SK-N-SH (cell line): ENCODE measurements around the gene DIP2A.

Experiments used
- CHD2 ChIP-seq: fragments of 150-350 bp; IDR thresholded peaks from 2 replicates; pipeline ENCODE4 v1.6.1; 2018; ENCODE audit warnings: low read length; ENCODE audit not compliant: partially characterized antibody
- EZH2phosphoT487 ChIP-seq: fragments of 200-600 bp; sonication (generic); IDR thresholded peaks from 2 replicates; pipeline ENCODE4 v1.6.1; 2017; ENCODE audit warnings: low read depth, mixed run types, mild to moderate bottlenecking, antibody characterized with exemption, moderate library complexity, borderline replicate concordance
- FOXM1 ChIP-seq: IDR thresholded peaks from 2 replicates; pipeline ENCODE4 v1.4.0; 2012; ENCODE audit warnings: low read depth, mild to moderate bottlenecking
- JUND ChIP-seq: IDR thresholded peaks from 2 replicates; pipeline ENCODE4 v1.4.0; 2012
- RAD21 ChIP-seq: IDR thresholded peaks from 2 replicates; pipeline ENCODE4 v1.6.1; 2012; ENCODE audit warnings: mild to moderate bottlenecking, low read length
- TEAD4 ChIP-seq: IDR thresholded peaks from 2 replicates; pipeline ENCODE4 v1.4.0; 2012; ENCODE audit warnings: mild to moderate bottlenecking, borderline replicate concordance; ENCODE audit not compliant: insufficient read depth
- YY1 ChIP-seq: IDR thresholded peaks from 2 replicates; pipeline ENCODE4 v1.4.0; 2012; ENCODE audit warnings: low read depth, mild to moderate bottlenecking
- TF ChIP-seq, protein P1 (sequence below): fragments of 200-600 bp; sonication (generic); IDR thresholded peaks from 2 replicates; pipeline ENCODE4 v1.6.1; 2017; ENCODE audit warnings: antibody characterized with exemption, mild to moderate bottlenecking, moderate library complexity
- TF ChIP-seq, protein P2 (sequence below): fragments of 150-350 bp; IDR thresholded peaks from 2 replicates; pipeline ENCODE4 v1.6.1; 2016; ENCODE audit warnings: mild to moderate bottlenecking, low read depth, low read length
- TF ChIP-seq, protein P3 (sequence below): IDR thresholded peaks from 2 replicates; pipeline ENCODE4 v1.6.1; 2012; ENCODE audit warnings: mild to moderate bottlenecking, low read depth, low read length, moderate library complexity
- TF ChIP-seq, protein P4 (sequence below): IDR thresholded peaks from 2 replicates; pipeline ENCODE4 v1.4.0; 2012; ENCODE audit warnings: low read depth, borderline replicate concordance
- TF ChIP-seq, protein P5 (sequence below): fragments of 150-350 bp; IDR thresholded peaks from 2 replicates; pipeline ENCODE4 v1.6.1; 2017; ENCODE audit warnings: antibody characterized with exemption, low read length, low read depth, borderline replicate concordance

DNA sequence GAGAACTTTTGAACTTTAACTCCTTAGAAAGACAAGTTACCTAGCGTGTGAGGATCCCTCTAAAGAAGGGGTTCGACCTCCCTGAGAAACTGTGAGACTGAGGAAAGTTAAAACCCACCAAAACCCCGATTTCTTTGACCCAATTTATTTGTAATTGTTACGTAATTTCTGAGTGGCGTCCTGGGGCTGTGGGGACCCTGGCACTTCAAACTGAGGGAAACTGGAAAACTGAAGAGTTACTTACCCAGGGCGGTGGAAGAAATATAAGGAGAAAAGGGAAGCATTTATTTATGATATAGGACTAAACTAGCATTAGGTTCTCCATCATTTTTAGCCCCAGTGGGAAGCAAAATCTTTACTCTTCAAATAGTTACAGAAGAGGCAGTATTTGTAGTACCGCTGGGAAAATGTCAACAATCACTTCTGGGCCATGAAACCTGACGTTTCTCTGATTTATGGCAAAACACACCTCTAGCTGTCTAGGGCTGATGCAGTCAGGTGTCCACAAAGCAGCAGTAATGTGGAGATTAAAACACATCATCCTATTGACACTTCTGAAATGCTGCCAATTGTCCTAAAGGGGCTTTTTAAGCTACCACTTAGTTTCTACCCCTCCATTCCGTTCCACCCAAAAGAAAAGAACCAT, 145.8 kb downstream of the DIP2A start:
- TF ChIP-seq, protein P1, sequence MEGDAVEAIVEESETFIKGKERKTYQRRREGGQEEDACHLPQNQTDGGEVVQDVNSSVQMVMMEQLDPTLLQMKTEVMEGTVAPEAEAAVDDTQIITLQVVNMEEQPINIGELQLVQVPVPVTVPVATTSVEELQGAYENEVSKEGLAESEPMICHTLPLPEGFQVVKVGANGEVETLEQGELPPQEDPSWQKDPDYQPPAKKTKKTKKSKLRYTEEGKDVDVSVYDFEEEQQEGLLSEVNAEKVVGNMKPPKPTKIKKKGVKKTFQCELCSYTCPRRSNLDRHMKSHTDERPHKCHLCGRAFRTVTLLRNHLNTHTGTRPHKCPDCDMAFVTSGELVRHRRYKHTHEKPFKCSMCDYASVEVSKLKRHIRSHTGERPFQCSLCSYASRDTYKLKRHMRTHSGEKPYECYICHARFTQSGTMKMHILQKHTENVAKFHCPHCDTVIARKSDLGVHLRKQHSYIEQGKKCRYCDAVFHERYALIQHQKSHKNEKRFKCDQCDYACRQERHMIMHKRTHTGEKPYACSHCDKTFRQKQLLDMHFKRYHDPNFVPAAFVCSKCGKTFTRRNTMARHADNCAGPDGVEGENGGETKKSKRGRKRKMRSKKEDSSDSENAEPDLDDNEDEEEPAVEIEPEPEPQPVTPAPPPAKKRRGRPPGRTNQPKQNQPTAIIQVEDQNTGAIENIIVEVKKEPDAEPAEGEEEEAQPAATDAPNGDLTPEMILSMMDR: no peak
- TF ChIP-seq JUND: no peak
- TF ChIP-seq, protein P2, sequence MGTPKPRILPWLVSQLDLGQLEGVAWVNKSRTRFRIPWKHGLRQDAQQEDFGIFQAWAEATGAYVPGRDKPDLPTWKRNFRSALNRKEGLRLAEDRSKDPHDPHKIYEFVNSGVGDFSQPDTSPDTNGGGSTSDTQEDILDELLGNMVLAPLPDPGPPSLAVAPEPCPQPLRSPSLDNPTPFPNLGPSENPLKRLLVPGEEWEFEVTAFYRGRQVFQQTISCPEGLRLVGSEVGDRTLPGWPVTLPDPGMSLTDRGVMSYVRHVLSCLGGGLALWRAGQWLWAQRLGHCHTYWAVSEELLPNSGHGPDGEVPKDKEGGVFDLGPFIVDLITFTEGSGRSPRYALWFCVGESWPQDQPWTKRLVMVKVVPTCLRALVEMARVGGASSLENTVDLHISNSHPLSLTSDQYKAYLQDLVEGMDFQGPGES: no peak
- TF ChIP-seq, protein P3, sequence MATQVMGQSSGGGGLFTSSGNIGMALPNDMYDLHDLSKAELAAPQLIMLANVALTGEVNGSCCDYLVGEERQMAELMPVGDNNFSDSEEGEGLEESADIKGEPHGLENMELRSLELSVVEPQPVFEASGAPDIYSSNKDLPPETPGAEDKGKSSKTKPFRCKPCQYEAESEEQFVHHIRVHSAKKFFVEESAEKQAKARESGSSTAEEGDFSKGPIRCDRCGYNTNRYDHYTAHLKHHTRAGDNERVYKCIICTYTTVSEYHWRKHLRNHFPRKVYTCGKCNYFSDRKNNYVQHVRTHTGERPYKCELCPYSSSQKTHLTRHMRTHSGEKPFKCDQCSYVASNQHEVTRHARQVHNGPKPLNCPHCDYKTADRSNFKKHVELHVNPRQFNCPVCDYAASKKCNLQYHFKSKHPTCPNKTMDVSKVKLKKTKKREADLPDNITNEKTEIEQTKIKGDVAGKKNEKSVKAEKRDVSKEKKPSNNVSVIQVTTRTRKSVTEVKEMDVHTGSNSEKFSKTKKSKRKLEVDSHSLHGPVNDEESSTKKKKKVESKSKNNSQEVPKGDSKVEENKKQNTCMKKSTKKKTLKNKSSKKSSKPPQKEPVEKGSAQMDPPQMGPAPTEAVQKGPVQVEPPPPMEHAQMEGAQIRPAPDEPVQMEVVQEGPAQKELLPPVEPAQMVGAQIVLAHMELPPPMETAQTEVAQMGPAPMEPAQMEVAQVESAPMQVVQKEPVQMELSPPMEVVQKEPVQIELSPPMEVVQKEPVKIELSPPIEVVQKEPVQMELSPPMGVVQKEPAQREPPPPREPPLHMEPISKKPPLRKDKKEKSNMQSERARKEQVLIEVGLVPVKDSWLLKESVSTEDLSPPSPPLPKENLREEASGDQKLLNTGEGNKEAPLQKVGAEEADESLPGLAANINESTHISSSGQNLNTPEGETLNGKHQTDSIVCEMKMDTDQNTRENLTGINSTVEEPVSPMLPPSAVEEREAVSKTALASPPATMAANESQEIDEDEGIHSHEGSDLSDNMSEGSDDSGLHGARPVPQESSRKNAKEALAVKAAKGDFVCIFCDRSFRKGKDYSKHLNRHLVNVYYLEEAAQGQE: no peak
- TF ChIP-seq TEAD4: no peak
- no peak for TF ChIP-seq RAD21
- no peak for TF ChIP-seq EZH2phosphoT487
- no peak for TF ChIP-seq FOXM1
- TF ChIP-seq CHD2: no peak
- TF ChIP-seq, protein P4, sequence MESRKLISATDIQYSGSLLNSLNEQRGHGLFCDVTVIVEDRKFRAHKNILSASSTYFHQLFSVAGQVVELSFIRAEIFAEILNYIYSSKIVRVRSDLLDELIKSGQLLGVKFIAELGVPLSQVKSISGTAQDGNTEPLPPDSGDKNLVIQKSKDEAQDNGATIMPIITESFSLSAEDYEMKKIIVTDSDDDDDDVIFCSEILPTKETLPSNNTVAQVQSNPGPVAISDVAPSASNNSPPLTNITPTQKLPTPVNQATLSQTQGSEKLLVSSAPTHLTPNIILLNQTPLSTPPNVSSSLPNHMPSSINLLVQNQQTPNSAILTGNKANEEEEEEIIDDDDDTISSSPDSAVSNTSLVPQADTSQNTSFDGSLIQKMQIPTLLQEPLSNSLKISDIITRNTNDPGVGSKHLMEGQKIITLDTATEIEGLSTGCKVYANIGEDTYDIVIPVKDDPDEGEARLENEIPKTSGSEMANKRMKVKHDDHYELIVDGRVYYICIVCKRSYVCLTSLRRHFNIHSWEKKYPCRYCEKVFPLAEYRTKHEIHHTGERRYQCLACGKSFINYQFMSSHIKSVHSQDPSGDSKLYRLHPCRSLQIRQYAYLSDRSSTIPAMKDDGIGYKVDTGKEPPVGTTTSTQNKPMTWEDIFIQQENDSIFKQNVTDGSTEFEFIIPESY: no peak
- TF ChIP-seq, protein P5, sequence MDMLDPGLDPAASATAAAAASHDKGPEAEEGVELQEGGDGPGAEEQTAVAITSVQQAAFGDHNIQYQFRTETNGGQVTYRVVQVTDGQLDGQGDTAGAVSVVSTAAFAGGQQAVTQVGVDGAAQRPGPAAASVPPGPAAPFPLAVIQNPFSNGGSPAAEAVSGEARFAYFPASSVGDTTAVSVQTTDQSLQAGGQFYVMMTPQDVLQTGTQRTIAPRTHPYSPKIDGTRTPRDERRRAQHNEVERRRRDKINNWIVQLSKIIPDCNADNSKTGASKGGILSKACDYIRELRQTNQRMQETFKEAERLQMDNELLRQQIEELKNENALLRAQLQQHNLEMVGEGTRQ: no peak
- no peak for TF ChIP-seq YY1
